Measurements from ENCODE around the gene GALNT10. TPM values are rescaled to one million over a fixed set of nuclear protein-coding genes. Genes with fewer than 3 reads are reported as not detected.

Gene GALNT10
- total RNA-seq, 1 experiment from 2014 or later, result 22.9 TPM

GRCh38 chr5:154422298-154422697 lies 231.8 kb downstream of the GALNT10 start (continued):
- no peak for TF ChIP-seq AFF4 (CRISPR knock-in tag; IDR thresholded peaks at IDR 0.05; ENCODE audit: borderline replicate concordance)
- TF ChIP-seq HMGXB4 (CRISPR knock-in tag; IDR thresholded peaks at IDR 0.05), result no peak
- TF ChIP-seq ATF6 (CRISPR knock-in tag; IDR thresholded peaks at IDR 0.05), result no peak
- TF ChIP-seq ETV6 (CRISPR knock-in tag; IDR thresholded peaks at IDR 0.05), result no peak
- TF ChIP-seq CREB1 (CRISPR knock-in tag; IDR thresholded peaks at IDR 0.05), result no peak
- TF ChIP-seq IRF2 (CRISPR knock-in tag; IDR thresholded peaks at IDR 0.05; ENCODE audit: borderline replicate concordance, low read depth), result no peak
- no peak for TF ChIP-seq ZMAT4 (CRISPR knock-in tag; IDR thresholded peaks at IDR 0.05)
- TF ChIP-seq MLX (CRISPR knock-in tag; IDR thresholded peaks at IDR 0.05), result no peak
- no peak for TF ChIP-seq PRRX2 (CRISPR knock-in tag; IDR thresholded peaks at IDR 0.05)
- TF ChIP-seq ATF2 (CRISPR knock-in tag; IDR thresholded peaks at IDR 0.05; ENCODE audit: borderline replicate concordance, low read depth), result no peak

GRCh38 chr5:154428208-154428607 lies 237.7 kb downstream of the GALNT10 start:
- TF ChIP-seq ZNF671 (CRISPR knock-in tag; IDR thresholded peaks at IDR 0.05) (no peak), RELA (CRISPR knock-in tag; IDR thresholded peaks at IDR 0.05; ENCODE audit: borderline replicate concordance) (no peak), NFATC4 (CRISPR knock-in tag; IDR thresholded peaks at IDR 0.05) (no peak), SOX15 (CRISPR knock-in tag; IDR thresholded peaks at IDR 0.05) (no peak)
- no peaks in the 10 kb centered on the region for H3K27me3 Mint-ChIP-seq (ENCODE audit: low read depth)
- H3K36me3 Mint-ChIP-seq, result no peaks in the 10 kb centered on the region; the same call in 1 of the 2 replicates
- DNase-seq (ENCODE audit: low spot score) (no peak), ATAC-seq (no peak)
- H3K27ac Mint-ChIP-seq, result no peak overlapping the region
- H3K4me1 Mint-ChIP-seq, result no peaks in the 10 kb centered on the region
- peaks cover 14% of the 10 kb centered on the region for H3K9me3 Mint-ChIP-seq
- ChIA-PET CTCF (interaction anchor here (1.4 kb wide), 1 partner anchor 86 kb away, joined by 3 read pairs; no protein-coding TSS in a partner anchor), POLR2A (no interaction called here)
- H3K4me3 Mint-ChIP-seq, result no peak overlapping the region

All from WTC11 (cell line).